Common myeloid progenitor, CD34-positive (primary cell): Measurements from ENCODE around the gene GPAM. TPM values are rescaled to one million over a fixed set of nuclear protein-coding genes. Genes with fewer than 3 reads are reported as not detected.

Experiments
- CTCF ChIA-PET: fragments of 350-600 bp; sonication (Branson Sonifier 250); formaldehyde crosslinking; loops from one replicate; lab custom pipeline; 2021; ENCODE audit warnings: antibody characterized with exemption; lab: Charles Lee
- POLR2A ChIA-PET: fragments of 350-600 bp; sonication (Branson Sonifier 250); formaldehyde crosslinking; loops from one replicate; lab custom pipeline; 2021; ENCODE audit warnings: antibody characterized with exemption; lab: Charles Lee
- DNase-seq, 3 donors: peaks; one replicate each; pipeline versions ENCODE4 v3.0.0 to v3.0.0-alpha.2; 2013
- H3K27ac ChIP-seq, 2 experiments: 1 replicate in 1 of 2; 2 replicates in 1 of 2; pipeline ENCODE4 v1.7.0; 2013; ENCODE audit warnings: inconsistent platforms in 2 of 2, low read length in 2 of 2, mild to moderate bottlenecking in 2 of 2, low read depth in 1 of 2, moderate library complexity in 1 of 2; ENCODE audit not compliant: severe bottlenecking in 2 of 2, insufficient read depth in 1 of 2, poor library complexity in 1 of 2
- H3K27me3 ChIP-seq, 5 experiments: replicated peaks in 2 of 5; 1 replicate in 3 of 5; 2 replicates in 2 of 5; pipeline versions ENCODE4 v1.6.1 to v1.7.0; 2013; ENCODE audit warnings: low read length in 4 of 5, mild to moderate bottlenecking in 2 of 5, moderate library complexity in 2 of 5, inconsistent platforms in 1 of 5; ENCODE audit not compliant: insufficient read depth in 5 of 5, control insufficient read depth in 4 of 5
- H3K36me3 ChIP-seq, 4 experiments: 1 replicate in 2 of 4; 2 replicates in 2 of 4; pipeline versions ENCODE4 v1.6.1 to v1.7.0; 2013; ENCODE audit warnings: low read length in 3 of 4, control low read depth in 1 of 4, mild to moderate bottlenecking in 1 of 4; ENCODE audit not compliant: control insufficient read depth in 4 of 4, insufficient read depth in 4 of 4
- H3K4me1 ChIP-seq, 4 experiments: 1 replicate in 3 of 4; 2 replicates in 1 of 4; pipeline versions ENCODE4 v1.6.1 to v1.7.1; 2013; ENCODE audit warnings: low read length in 3 of 4, mild to moderate bottlenecking in 3 of 4, control low read depth in 1 of 4, inconsistent platforms in 1 of 4, moderate library complexity in 1 of 4; ENCODE audit not compliant: control insufficient read depth in 4 of 4, insufficient read depth in 4 of 4; ENCODE audit errors: control extremely low read depth in 1 of 4
- H3K4me3 ChIP-seq, 7 experiments: 1 replicate in 4 of 7; 2 replicates in 3 of 7; pipeline versions ENCODE4 v1.5.1 to v1.7.0; 2013; ENCODE audit warnings: mild to moderate bottlenecking in 7 of 7, low read length in 6 of 7, moderate library complexity in 6 of 7, inconsistent platforms in 2 of 7, low read depth in 2 of 7, control low read depth in 1 of 7; ENCODE audit not compliant: insufficient read depth in 4 of 7, control insufficient read depth in 1 of 7; ENCODE audit errors: extremely low read depth in 1 of 7
- H3K9me3 ChIP-seq, 5 experiments: 1 replicate in 4 of 5; 2 replicates in 1 of 5; pipeline versions ENCODE4 v1.6.1 to v1.7.1; 2013; ENCODE audit warnings: low read length in 4 of 5, mild to moderate bottlenecking in 2 of 5, inconsistent platforms in 1 of 5, low read depth in 1 of 5, moderate library complexity in 1 of 5; ENCODE audit not compliant: control insufficient read depth in 4 of 5, insufficient read depth in 2 of 5; ENCODE audit errors: control extremely low read depth in 1 of 5
- WGBS: methylation state at CpG from one replicate; pipeline ENCODE4 v1.1.5; 2013; ENCODE audit not compliant: insufficient coverage; 5-methylcytosine and 5-hydroxymethylcytosine counted together
- polyA plus RNA-seq: library from polyadenylated mRNA; unstranded; fragments of 120-200 nt; gene quantifications from one replicate; pipeline ENCODE4 v1.2.1, GENCODE V29; 2013

Gene GPAM, protein sequence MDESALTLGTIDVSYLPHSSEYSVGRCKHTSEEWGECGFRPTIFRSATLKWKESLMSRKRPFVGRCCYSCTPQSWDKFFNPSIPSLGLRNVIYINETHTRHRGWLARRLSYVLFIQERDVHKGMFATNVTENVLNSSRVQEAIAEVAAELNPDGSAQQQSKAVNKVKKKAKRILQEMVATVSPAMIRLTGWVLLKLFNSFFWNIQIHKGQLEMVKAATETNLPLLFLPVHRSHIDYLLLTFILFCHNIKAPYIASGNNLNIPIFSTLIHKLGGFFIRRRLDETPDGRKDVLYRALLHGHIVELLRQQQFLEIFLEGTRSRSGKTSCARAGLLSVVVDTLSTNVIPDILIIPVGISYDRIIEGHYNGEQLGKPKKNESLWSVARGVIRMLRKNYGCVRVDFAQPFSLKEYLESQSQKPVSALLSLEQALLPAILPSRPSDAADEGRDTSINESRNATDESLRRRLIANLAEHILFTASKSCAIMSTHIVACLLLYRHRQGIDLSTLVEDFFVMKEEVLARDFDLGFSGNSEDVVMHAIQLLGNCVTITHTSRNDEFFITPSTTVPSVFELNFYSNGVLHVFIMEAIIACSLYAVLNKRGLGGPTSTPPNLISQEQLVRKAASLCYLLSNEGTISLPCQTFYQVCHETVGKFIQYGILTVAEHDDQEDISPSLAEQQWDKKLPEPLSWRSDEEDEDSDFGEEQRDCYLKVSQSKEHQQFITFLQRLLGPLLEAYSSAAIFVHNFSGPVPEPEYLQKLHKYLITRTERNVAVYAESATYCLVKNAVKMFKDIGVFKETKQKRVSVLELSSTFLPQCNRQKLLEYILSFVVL
- 6.1 TPM for polyA plus RNA-seq

DNA sequence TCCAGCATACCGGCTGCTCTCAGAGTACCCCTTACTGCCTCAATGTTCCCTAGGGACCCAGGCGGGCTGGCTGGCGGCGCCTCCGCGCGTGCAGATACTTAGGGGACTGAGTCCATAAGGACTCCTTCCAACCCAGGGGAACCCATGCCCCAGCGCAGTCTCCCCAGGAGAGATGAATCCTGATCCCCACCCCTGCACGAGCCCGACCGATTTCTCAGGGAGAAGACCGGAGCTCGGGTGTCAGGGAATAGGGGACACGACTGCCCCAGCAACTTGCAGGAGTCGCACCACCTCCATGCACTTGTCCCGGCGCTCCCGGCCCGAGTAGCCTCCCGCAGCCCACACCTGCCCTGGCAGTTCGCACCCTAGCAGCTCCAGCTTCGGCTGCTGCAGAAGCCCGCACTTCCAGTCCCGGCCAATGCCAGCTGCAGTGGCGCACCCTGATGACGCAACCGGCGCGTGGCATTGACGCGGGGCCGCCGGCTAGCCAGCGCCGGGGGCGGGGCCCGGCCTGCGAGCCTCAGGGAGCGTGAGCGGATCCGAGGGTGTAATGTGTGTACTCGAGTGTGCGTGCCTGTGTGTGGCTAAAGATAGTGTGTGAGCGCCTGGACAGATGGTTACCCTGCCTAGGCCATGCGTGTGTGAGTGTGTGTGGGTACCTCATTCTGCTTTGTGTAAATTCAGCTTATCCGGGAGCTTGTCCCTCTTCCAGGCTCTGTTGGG is at the start of gene GPAM:
GPAM (minus strand) TSS at position 437 of the 723 bp plus-strand sequence. CDS start 1,981 bp downstream, outside the sequence.
- peaks cover 4 to 19% (median 8%) of the 10 kb centered on the region in 4 experiments for H3K4me1 ChIP-seq
- ChIA-PET POLR2A (no interaction called here), CTCF (interaction anchor here (0.9 to 2.4 kb wide), 3 partner anchors 16 to 47 kb away, joined by 3 to 7 read pairs (median 5); no protein-coding TSS in a partner anchor)
- H3K36me3 ChIP-seq: peaks cover 0 to 12% (median 5%) of the 10 kb centered on the region in 4 experiments
- H3K27ac ChIP-seq: peak within 1 kb of the TSS; percentile 81 to 87
- H3K9me3 ChIP-seq: peaks cover 0 to 4% (median 0%) of the 10 kb centered on the region in 5 experiments
- WGBS: 0% methylated on average over 32 of the region's 46 CpGs
- DNase-seq: peak; percentile 91 to 97 (median 96)
- no peaks in the 10 kb centered on the region for H3K27me3 ChIP-seq
- peak within 1 kb of the TSS; percentile 81 to 98 (median 97) for H3K4me3 ChIP-seq

DNA sequence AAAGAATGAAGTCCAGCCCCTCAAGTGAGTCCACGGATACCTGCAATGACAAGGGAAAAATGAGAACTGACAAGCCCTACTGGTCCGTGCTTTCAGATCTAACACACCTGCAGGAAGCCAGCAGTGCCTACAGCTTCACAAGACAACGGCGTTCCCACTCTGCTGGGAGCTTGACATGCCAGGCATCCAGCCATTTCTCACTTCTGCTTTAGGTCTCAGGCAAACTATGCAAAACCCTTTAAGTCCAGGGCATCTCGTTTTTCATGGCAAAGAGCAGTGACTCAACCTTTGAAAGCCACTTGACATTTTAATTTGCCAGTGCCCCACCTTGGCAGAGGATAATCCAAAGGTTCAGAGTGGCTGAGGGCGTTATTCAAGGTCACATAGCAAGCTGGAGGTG is 49.1 kb upstream of the GPAM start:
- ChIA-PET POLR2A (no interaction called here), CTCF (interaction anchor here (1.0 kb wide), 1 partner anchor 16 kb away, joined by 3 read pairs; no protein-coding TSS in a partner anchor)
- peaks cover 0 to under 1% (median 0%) of the 10 kb centered on the region in 5 experiments for H3K9me3 ChIP-seq
- no peak for DNase-seq
- H3K4me1 ChIP-seq: no peaks in the 10 kb centered on the region
- H3K27ac ChIP-seq: no peak overlapping the region
- no peaks in the 10 kb centered on the region for H3K36me3 ChIP-seq
- H3K27me3 ChIP-seq: peaks cover 0 to 10% (median 4%) of the 10 kb centered on the region in 5 experiments
- WGBS: 77% methylated on average over 6 of the region's 6 CpGs
- no peak overlapping the region for H3K4me3 ChIP-seq

DNA sequence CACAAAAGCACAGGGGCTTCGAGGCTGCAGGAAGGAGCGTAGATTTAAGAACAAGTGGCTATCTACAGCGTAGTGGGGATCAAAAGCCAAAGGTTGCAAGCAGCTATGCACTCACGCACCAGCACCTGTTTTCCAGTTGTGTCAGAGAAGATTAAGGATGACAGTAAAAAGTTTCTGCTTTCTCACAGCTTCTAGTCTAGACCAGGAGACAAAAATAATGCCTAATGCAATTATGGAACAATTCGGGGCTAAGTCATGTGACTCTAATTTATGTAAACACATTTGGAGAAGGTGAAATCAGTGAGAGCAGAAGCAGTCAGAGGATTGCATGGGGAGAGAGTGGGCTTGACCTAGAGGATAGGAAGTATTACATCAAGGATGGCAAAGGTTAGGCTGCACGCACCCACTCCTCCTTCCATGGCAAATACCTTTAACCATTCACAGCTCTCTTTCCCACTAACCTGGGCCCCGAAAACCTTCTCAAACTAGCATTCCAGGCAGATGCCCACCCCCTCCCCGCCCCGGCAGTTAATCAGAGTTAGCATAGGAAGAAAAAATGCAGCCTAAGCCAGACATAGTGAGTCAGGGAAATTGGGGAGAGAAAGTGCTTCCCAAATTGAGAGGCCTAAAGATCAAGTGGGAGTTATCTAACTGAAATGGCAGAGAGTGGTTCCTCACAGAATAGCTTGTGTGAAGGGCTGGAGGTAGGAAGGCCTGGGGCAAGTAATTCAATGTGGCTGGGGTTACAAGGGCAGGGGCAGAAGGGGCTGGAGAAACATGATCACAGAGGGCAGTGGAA is 48.2 kb upstream of the GPAM start:
- H3K27me3 ChIP-seq: peaks cover 0 to 10% (median 4%) of the 10 kb centered on the region in 5 experiments
- POLR2A ChIA-PET: no interaction called here
- 67% methylated on average over 5 of the region's 9 CpGs for WGBS
- CTCF ChIA-PET: interaction anchor here (0.8 to 1.0 kb wide), 2 partner anchors 16 to 34 kb away, joined by 3 read pairs; no protein-coding TSS in a partner anchor
- no peaks in the 10 kb centered on the region for H3K9me3 ChIP-seq
- no peak for DNase-seq
- no peak overlapping the region for H3K4me3 ChIP-seq
- no peak overlapping the region for H3K27ac ChIP-seq
- no peaks in the 10 kb centered on the region for H3K4me1 ChIP-seq
- H3K36me3 ChIP-seq: no peaks in the 10 kb centered on the region

DNA sequence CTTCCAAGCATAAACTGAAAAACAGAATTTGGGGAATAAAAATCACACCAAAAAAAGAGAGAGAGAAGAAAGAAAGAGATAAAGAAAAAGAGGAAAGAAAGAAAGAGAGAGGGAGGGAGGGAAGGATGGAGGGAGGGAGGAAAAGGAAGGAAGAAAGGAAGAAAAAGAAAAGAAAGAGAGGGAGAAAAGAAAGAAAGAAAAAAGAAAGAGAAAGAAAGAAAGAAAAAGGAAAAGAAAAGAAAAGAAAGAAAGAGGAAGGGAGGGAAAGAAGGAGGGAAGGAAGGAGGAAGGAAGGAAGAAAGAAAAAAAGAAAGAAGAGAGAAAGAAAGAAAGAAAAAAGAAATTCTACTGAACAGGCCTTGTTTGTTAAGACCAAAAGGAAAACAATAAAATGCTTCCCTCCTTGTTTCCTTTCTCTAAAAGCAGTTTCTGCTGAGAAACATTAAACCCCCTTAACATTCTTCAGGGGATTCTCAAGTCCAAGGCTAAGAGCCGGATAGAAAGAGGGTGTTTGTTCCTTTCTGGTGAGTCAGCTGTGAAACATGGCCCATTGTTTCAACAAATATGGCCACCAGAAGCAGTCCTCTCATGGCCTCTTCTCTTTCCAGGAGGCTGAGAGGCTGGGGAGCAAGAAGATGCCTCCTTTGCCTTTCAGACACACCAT is 46.9 kb upstream of the GPAM start:
- Histone ChIP-seq H3K27ac (no peak overlapping the region), H3K9me3 (peaks cover 0 to 2% (median 0%) of the 10 kb centered on the region in 5 experiments), H3K27me3 (peaks cover 0 to 9% (median 4%) of the 10 kb centered on the region in 5 experiments), H3K36me3 (no peaks in the 10 kb centered on the region), H3K4me1 (no peaks in the 10 kb centered on the region), H3K4me3 (no peak overlapping the region)
- CTCF ChIA-PET: no interaction called here
- 60% methylated on average over 1 of the region's 1 CpG for WGBS
- DNase-seq: no peak
- POLR2A ChIA-PET: no interaction called here

DNA sequence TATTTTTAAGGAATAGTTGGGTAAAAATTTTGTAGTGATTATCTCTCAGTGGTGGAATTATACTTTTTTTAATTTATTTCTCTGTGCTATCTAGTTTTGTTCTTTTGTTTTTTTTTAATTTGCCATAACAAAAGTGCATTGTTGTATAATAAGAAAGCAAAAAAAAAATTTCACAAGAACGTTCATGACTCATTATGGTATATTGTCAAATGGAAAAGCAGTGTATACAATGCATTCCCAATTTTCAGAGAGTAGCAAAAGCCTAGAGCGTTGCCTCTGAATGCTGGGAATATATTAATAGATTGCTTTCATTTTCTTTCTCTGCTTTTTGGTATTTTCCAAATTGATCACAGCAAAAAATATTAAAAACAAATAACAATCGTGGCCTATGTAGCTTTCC is 46.3 kb upstream of the GPAM start:
- WGBS: 100% methylated on average over 1 of the region's 3 CpGs
- ChIA-PET CTCF (no interaction called here), POLR2A (no interaction called here)
- peaks cover 0 to 2% (median 0%) of the 10 kb centered on the region in 5 experiments for H3K9me3 ChIP-seq
- peaks cover 0 to 9% (median 4%) of the 10 kb centered on the region in 5 experiments for H3K27me3 ChIP-seq
- no peaks in the 10 kb centered on the region for H3K36me3 ChIP-seq
- no peak overlapping the region for H3K4me3 ChIP-seq
- no peak overlapping the region for H3K27ac ChIP-seq
- no peak for DNase-seq
- no peaks in the 10 kb centered on the region for H3K4me1 ChIP-seq

DNA sequence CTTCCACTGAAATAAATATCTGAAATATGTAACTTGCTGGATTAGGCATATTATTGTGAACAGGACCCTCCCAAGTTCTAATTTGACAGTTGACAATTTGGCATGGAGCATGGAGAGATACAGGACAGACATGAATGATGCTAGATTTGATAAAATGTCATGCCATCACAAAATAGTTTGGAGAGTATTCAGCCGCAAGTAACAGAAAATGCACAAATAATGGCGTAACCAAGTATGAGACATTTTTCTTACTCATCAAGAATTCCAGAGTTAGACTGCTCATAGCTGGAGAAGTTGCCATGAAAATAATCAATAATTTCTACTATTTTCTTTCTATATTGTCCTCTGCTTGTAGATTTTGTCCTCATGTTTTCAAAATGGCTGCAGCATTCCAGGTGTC is 45.5 kb upstream of the GPAM start:
- ChIA-PET POLR2A (no interaction called here), CTCF (no interaction called here)
- Histone ChIP-seq H3K4me1 (no peaks in the 10 kb centered on the region), H3K9me3 (peaks cover 0 to 2% (median 0%) of the 10 kb centered on the region in 5 experiments), H3K36me3 (no peaks in the 10 kb centered on the region), H3K27me3 (peaks cover 0 to 10% (median 4%) of the 10 kb centered on the region in 5 experiments), H3K4me3 (no peak overlapping the region), H3K27ac (no peak overlapping the region)
- no peak for DNase-seq
- 100% methylated on average over 2 of the region's 2 CpGs for WGBS
